ENCODE results near the gene EFNA1. TPM values are rescaled to one million over a fixed set of nuclear protein-coding genes. Genes with fewer than 3 reads are reported as not detected.

Gene EFNA1
- total and polyA plus RNA-seq, 2 of the 8 experiments (the other 6 are each of a cell fraction or from before 2014, with no cell fraction given), result 4.9 to 14.6 TPM

DNA sequence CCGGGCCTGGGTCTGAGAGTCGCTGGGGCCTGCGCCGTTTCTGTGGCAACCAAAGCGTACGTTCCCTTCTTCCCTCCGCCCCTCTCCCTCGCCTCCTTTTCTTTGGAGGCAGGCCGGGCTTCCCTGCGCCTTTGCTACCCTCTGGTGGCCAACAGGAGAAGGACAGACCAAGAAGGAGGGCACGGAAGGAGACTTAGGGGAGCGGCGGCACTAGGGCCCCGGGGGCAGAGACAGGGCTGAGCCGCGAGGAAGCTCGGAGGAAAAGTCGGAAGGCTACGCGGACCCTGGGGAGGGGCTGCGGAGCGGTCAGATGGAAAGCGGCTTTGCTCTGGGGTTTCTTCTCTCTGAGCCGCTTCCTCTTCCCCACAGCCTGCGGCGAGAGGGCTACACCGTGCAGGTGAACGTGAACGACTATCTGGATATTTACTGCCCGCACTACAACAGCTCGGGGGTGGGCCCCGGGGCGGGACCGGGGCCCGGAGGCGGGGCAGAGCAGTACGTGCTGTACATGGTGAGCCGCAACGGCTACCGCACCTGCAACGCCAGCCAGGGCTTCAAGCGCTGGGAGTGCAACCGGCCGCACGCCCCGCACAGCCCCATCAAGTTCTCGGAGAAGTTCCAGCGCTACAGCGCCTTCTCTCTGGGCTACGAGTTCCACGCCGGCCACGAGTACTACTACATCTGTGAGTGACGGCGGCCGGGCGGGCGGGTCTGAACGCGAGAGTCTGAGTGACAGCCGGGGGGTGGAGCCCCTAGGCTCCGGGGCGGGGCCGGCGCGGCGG, 42.8 kb upstream of the EFNA1 start (continued):
- no peak for TF ChIP-seq SUZ12 (IDR thresholded peaks at IDR 0.05; ENCODE audit: low read length)
- TF ChIP-seq EZH2 (IDR thresholded peaks at IDR 0.05; ENCODE audit: low read depth, low read length, severe bottlenecking), result no peak
- TF ChIP-seq, protein P1, sequence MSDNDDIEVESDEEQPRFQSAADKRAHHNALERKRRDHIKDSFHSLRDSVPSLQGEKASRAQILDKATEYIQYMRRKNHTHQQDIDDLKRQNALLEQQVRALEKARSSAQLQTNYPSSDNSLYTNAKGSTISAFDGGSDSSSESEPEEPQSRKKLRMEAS (IDR thresholded peaks at IDR 0.05), result 0 out of 2 replicates have a peak, but pooled peaks have one; percentile 60
- no peak for TF ChIP-seq CBX5 (IDR thresholded peaks at IDR 0.05; ENCODE audit: low read depth, low read length)
- no peak for TF ChIP-seq YY1 (IDR thresholded peaks at IDR 0.05; ENCODE audit: low read depth, low read length)
- no peak for TF ChIP-seq BCL11A (IDR thresholded peaks at IDR 0.05; ENCODE audit: low read depth in 2 of 2, low read length in 2 of 2)
- peak; percentile 76 for TF ChIP-seq JUND (IDR thresholded peaks at IDR 0.05; ENCODE audit: low read length)
- TF ChIP-seq, protein P2, sequence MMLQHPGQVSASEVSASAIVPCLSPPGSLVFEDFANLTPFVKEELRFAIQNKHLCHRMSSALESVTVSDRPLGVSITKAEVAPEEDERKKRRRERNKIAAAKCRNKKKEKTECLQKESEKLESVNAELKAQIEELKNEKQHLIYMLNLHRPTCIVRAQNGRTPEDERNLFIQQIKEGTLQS (IDR thresholded peaks at IDR 0.05; ENCODE audit: insufficient read depth, low read depth, low read length), result 0 out of 2 replicates have a peak, but pooled peaks have one; percentile 22
- TF ChIP-seq SAP30 (IDR thresholded peaks at IDR 0.05; ENCODE audit: insufficient read depth, insufficient replicate concordance, low read length), result no peak
- TF ChIP-seq MAFK (IDR thresholded peaks at IDR 0.05; ENCODE audit: low read depth, low read length), result no peak
- TF ChIP-seq PHF8 (conservative IDR thresholded peaks at IDR 0.05; ENCODE audit: low read depth, low read length), result peak; percentile 34; the same call in 1 of the 2 replicates
- no peak for TF ChIP-seq CEBPB (IDR thresholded peaks at IDR 0.05; ENCODE audit: low read depth, low read length)
- no peak for TF ChIP-seq CHD1 (IDR thresholded peaks at IDR 0.05; ENCODE audit: low read depth, low read length)
- TF ChIP-seq HDAC6 (IDR thresholded peaks at IDR 0.05; ENCODE audit: low read depth, low read length), result no peak
- peak; percentile 96 for TF ChIP-seq FOSL1 (IDR thresholded peaks at IDR 0.05; ENCODE audit: insufficient read depth, low read depth, low read length)
- peak; percentile 75 for TF ChIP-seq TAF7 (optimal IDR thresholded peaks at IDR 0.05; ENCODE audit: borderline replicate concordance, low read depth, low read length)
- TF ChIP-seq HDAC2 (IDR thresholded peaks at IDR 0.05; ENCODE audit: borderline replicate concordance in 1 of 2, low read depth in 2 of 2, low read length in 2 of 2), result 0 out of 4 replicates have a peak, but pooled peaks have one; percentile 23 to 79
- TF ChIP-seq SIN3A (conservative IDR thresholded peaks at IDR 0.05 in 1 of 2, IDR thresholded peaks at IDR 0.05 in 1 of 2; ENCODE audit: low read depth in 1 of 2, low read length in 2 of 2), result peak; percentile 95 to 96; a peak in 3 of 4 replicates
- TF ChIP-seq EP300 (IDR thresholded peaks at IDR 0.05; ENCODE audit: borderline replicate concordance in 1 of 2, low read depth in 2 of 2, low read length in 2 of 2), result peak in 1 of 2 experiments; percentile 76; a peak in 1 of 3 replicates
- peak; percentile 82 for TF ChIP-seq SP1 (IDR thresholded peaks at IDR 0.05; ENCODE audit: low read depth, low read length)

Data from H1 (cell line).